SK-N-SH (cell line): Measurements from ENCODE around the gene MYO1D. TPM values are rescaled to one million over a fixed set of nuclear protein-coding genes. Genes with fewer than 3 reads are reported as not detected.
"Not testable (repeated sequence)": the region's sequence is repeated elsewhere in the genome, so short reads cannot be mapped to it uniquely, and the experiment has no call there.

Source experiments
- CTCF ChIA-PET: fragments of 300-600, 350-600 bp; formaldehyde crosslinking; extraction: SDS; loops from one replicate; lab custom pipeline; 2021; lab: Yijun Ruan, JAX
- POLR2A ChIA-PET: fragments of 350-600 bp; sonication (Branson Sonifier 250); formaldehyde crosslinking; extraction: SDS; loops from one replicate; lab custom pipeline; 2020; ENCODE audit warnings: antibody characterized with exemption, inconsistent platforms; lab: Yijun Ruan, JAX
- DNase-seq: peaks from one replicate; pipeline ENCODE4 v3.0.0; 2012
- H2AFZ ChIP-seq: fragments of 200-600 bp; sonication (generic); 2 replicates; pipeline ENCODE4 v1.8.1; 2016; ENCODE audit warnings: antibody characterized with exemption, mild to moderate bottlenecking, low read depth
- H3F3A ChIP-seq: fragments of 200-600 bp; sonication (generic); replicated peaks from 2 replicates; pipeline ENCODE3; 2016; ENCODE audit warnings: antibody characterized with exemption, mild to moderate bottlenecking; ENCODE audit not compliant: insufficient read depth
- H3K27ac ChIP-seq, 2 experiments: fragments of 200-500 bp in 1 of 2; fragments of 200-600 bp in 1 of 2; sonication (Bioruptor generic) in 1 of 2; sonication (generic), shearing (Covaris generic) in 1 of 2; 2 replicates each; pipeline versions ENCODE4 v1.5.1 to v1.6.1; 2014 to 2016; ENCODE audit warnings: low read depth in 2 of 2, inconsistent platforms in 1 of 2, low read length in 1 of 2, mild to moderate bottlenecking in 1 of 2, mixed read lengths in 1 of 2
- H3K27me3 ChIP-seq: fragments of 200-600 bp; sonication (generic), shearing (Covaris generic); 2 replicates; pipeline ENCODE4 v1.6.1; 2016; ENCODE audit warnings: mixed run types; ENCODE audit not compliant: insufficient read depth
- H3K36me3 ChIP-seq, 2 experiments: fragments of 200-500 bp in 1 of 2; fragments of 200-600 bp in 1 of 2; sonication (Bioruptor generic) in 1 of 2; sonication (generic) in 1 of 2; replicated peaks in 1 of 2; 2 replicates each; pipeline versions ENCODE3 to v1.5.1; 2014 to 2016; ENCODE audit warnings: low read length in 1 of 2, mild to moderate bottlenecking in 1 of 2; ENCODE audit not compliant: insufficient read depth in 2 of 2, control insufficient read depth in 1 of 2
- H3K4me1 ChIP-seq, 2 experiments: fragments of 200-500 bp in 1 of 2; fragments of 200-600 bp in 1 of 2; sonication (Bioruptor generic) in 1 of 2; sonication (generic), shearing (Covaris generic) in 1 of 2; 2 replicates each; pipeline versions ENCODE4 v1.5.1 to v1.6.1; 2014 to 2016; ENCODE audit warnings: low read depth in 1 of 2, low read length in 1 of 2, mixed run types in 1 of 2; ENCODE audit not compliant: insufficient read depth in 2 of 2, control insufficient read depth in 1 of 2
- H3K4me2 ChIP-seq: fragments of 200-600 bp; sonication (generic), shearing (Covaris generic); 2 replicates; pipeline ENCODE4 v1.6.1; 2017; ENCODE audit warnings: mixed run types
- H3K4me3 ChIP-seq, 2 experiments: fragments of 200-500 bp in 1 of 2; fragments of 200-600 bp in 1 of 2; sonication (Bioruptor generic) in 1 of 2; sonication (generic), shearing (Covaris generic) in 1 of 2; 2 replicates each; pipeline versions ENCODE4 v1.5.1 to v1.8.1; 2014 to 2016; ENCODE audit warnings: low read depth in 2 of 2, inconsistent platforms in 1 of 2, low read length in 1 of 2, mild to moderate bottlenecking in 1 of 2, mixed read lengths in 1 of 2, moderate library complexity in 1 of 2
- H3K79me2 ChIP-seq: fragments of 200-600 bp; sonication (generic); 2 replicates; pipeline ENCODE4 v1.8.1; 2017; ENCODE audit warnings: mild to moderate bottlenecking; ENCODE audit not compliant: insufficient read depth
- H3K9ac ChIP-seq: fragments of 200-600 bp; sonication (generic); 2 replicates; pipeline ENCODE4 v1.6.1; 2017; ENCODE audit warnings: mixed run types
- H3K9me2 ChIP-seq: fragments of 200-600 bp; sonication (generic); 2 replicates; pipeline ENCODE4 v1.6.1; 2017; ENCODE audit warnings: mixed run types
- H3K9me3 ChIP-seq: fragments of 200-600 bp; sonication (generic); 2 replicates; pipeline ENCODE4 v1.6.1; 2017; ENCODE audit warnings: mixed run types, mild to moderate bottlenecking, moderate library complexity
- H4K20me1 ChIP-seq: fragments of 200-600 bp; sonication (generic); 2 replicates; pipeline ENCODE4 v1.6.1; 2017; ENCODE audit warnings: mild to moderate bottlenecking, mixed run types; ENCODE audit not compliant: insufficient read depth
- FOXM1 ChIP-seq: IDR thresholded peaks from 2 replicates; pipeline ENCODE4 v1.4.0; 2012; ENCODE audit warnings: low read depth, mild to moderate bottlenecking
- JUND ChIP-seq: IDR thresholded peaks from 2 replicates; pipeline ENCODE4 v1.4.0; 2012
- MAX ChIP-seq: IDR thresholded peaks from 2 replicates; pipeline ENCODE4 v1.4.0; 2012; ENCODE audit warnings: low read depth
- NRF1 ChIP-seq: IDR thresholded peaks from 2 replicates; pipeline ENCODE4 v1.6.1; 2012; ENCODE audit warnings: low read depth, mild to moderate bottlenecking, low read length
- RAD21 ChIP-seq: IDR thresholded peaks from 2 replicates; pipeline ENCODE4 v1.6.1; 2012; ENCODE audit warnings: mild to moderate bottlenecking, low read length
- SIN3A ChIP-seq: IDR thresholded peaks from 2 replicates; pipeline ENCODE4 v1.6.1; 2012; ENCODE audit warnings: low read depth, mild to moderate bottlenecking, low read length, moderate library complexity, borderline replicate concordance
- SMC3 ChIP-seq: IDR thresholded peaks from 2 replicates; pipeline ENCODE4 v1.6.1; 2012; ENCODE audit warnings: low read depth, low read length, improper control_type of control experiment
- TEAD4 ChIP-seq: IDR thresholded peaks from 2 replicates; pipeline ENCODE4 v1.4.0; 2012; ENCODE audit warnings: mild to moderate bottlenecking, borderline replicate concordance; ENCODE audit not compliant: insufficient read depth
- YY1 ChIP-seq: IDR thresholded peaks from 2 replicates; pipeline ENCODE4 v1.4.0; 2012; ENCODE audit warnings: low read depth, mild to moderate bottlenecking
- WGBS: methylation state at CpG from one replicate; pipeline ENCODE4 v1.1.6; 2017; ENCODE audit warnings: low lambda C conversion rate; 5-methylcytosine and 5-hydroxymethylcytosine counted together
- polyA plus RNA-seq, 3 experiments: library from polyadenylated mRNA; depleted of rRNA; stranded (reverse); fragments of >200 nt; gene quantifications; 2 replicates each; pipeline ENCODE4 v1.2.3, GENCODE V29; 2012
- TF ChIP-seq, protein P1 (sequence below): IDR thresholded peaks from 2 replicates; pipeline ENCODE4 v1.6.1; 2012; ENCODE audit warnings: mild to moderate bottlenecking, low read depth, low read length, moderate library complexity
- TF ChIP-seq, protein P2 (sequence below): IDR thresholded peaks from 2 replicates; pipeline ENCODE4 v1.4.0; 2012; ENCODE audit warnings: low read depth, borderline replicate concordance

The MYO1D gene
- polyA plus RNA-seq, 1 of the 3 experiments (the other 2 are of a cell fraction), result 20.4 TPM

DNA sequence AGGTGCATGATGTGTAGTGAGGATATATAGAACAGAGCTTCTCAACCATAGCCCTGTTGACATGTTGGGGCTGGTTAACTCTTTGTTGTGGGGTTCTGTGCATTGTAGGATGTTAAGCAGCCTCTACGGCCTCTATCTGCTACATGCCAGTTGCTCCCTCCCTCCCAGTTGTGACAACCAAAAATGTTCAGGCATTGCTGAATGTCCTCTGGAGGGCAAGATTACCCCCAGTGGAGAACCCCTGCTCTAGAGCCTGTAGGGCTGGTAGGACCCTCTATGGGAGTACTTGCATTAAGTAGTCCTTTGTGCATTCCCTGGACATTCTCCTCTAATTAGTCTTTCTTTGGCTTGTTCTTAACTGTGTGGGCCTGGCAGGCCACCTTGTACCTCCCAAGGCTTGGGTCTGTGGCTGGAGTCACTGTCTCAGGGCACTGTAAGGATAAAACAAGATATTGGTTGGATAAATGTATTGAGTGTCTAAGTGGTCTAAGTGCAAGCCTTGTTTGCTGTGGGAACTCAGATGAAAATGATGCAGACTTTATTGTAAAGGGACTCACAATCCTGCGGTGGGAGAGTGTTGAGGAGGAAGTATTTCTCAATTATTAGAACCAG, 19.8 kb upstream of the MYO1D start:
- TF ChIP-seq, protein P1, sequence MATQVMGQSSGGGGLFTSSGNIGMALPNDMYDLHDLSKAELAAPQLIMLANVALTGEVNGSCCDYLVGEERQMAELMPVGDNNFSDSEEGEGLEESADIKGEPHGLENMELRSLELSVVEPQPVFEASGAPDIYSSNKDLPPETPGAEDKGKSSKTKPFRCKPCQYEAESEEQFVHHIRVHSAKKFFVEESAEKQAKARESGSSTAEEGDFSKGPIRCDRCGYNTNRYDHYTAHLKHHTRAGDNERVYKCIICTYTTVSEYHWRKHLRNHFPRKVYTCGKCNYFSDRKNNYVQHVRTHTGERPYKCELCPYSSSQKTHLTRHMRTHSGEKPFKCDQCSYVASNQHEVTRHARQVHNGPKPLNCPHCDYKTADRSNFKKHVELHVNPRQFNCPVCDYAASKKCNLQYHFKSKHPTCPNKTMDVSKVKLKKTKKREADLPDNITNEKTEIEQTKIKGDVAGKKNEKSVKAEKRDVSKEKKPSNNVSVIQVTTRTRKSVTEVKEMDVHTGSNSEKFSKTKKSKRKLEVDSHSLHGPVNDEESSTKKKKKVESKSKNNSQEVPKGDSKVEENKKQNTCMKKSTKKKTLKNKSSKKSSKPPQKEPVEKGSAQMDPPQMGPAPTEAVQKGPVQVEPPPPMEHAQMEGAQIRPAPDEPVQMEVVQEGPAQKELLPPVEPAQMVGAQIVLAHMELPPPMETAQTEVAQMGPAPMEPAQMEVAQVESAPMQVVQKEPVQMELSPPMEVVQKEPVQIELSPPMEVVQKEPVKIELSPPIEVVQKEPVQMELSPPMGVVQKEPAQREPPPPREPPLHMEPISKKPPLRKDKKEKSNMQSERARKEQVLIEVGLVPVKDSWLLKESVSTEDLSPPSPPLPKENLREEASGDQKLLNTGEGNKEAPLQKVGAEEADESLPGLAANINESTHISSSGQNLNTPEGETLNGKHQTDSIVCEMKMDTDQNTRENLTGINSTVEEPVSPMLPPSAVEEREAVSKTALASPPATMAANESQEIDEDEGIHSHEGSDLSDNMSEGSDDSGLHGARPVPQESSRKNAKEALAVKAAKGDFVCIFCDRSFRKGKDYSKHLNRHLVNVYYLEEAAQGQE, result no peak
- TF ChIP-seq TEAD4 (no peak), SIN3A (no peak)
- DNase-seq, result no peak
- H3K79me2 ChIP-seq, result no peaks in the 10 kb centered on the region
- no peak overlapping the region for H3K9ac ChIP-seq
- no peak overlapping the region for H2AFZ ChIP-seq
- no peaks in the 10 kb centered on the region; a peak in 1 of 4 replicates for H3K4me1 ChIP-seq
- H3K27ac ChIP-seq, result no peak overlapping the region
- POLR2A ChIA-PET, result no interaction called here
- CTCF ChIA-PET, result interaction anchor here (1.2 to 3.9 kb wide), 4 partner anchors 13 to 37 kb away, joined by 3 to 15 read pairs (median 12); partner anchors contain the start of gene MYO1D
- no peaks in the 10 kb centered on the region for H3K9me2 ChIP-seq
- H3K9me3 ChIP-seq, result peaks cover 5% of the 10 kb centered on the region
- no peak overlapping the region for H3K4me3 ChIP-seq
- H3F3A ChIP-seq, result no peaks in the 10 kb centered on the region
- no peaks in the 10 kb centered on the region for H4K20me1 ChIP-seq
- 67% methylated on average over 2 of the region's 2 CpGs for WGBS
- H3K27me3 ChIP-seq, result no peaks in the 10 kb centered on the region; the same call in 1 of the 2 replicates
- H3K4me2 ChIP-seq, result no peak overlapping the region
- no peaks in the 10 kb centered on the region for H3K36me3 ChIP-seq

- H3K79me2 ChIP-seq, result no peaks in the 10 kb centered on the region
- ChIA-PET CTCF (interaction anchor here (2.5 kb wide), 1 partner anchor 111 kb away, joined by 8 read pairs; no protein-coding TSS in a partner anchor), POLR2A (no interaction called here)
- no peak overlapping the region for H3K27ac ChIP-seq
- no peaks in the 10 kb centered on the region for H3F3A ChIP-seq
- no peaks in the 10 kb centered on the region for H3K9me2 ChIP-seq
- WGBS, result 55% methylated on average over 4 of the region's 4 CpGs
- H2AFZ ChIP-seq, result no peak overlapping the region
- no peaks in the 10 kb centered on the region for H4K20me1 ChIP-seq
- H3K27me3 ChIP-seq, result no peaks in the 10 kb centered on the region
- no peak for DNase-seq
- no peak overlapping the region for H3K9ac ChIP-seq
- no peaks in the 10 kb centered on the region for H3K36me3 ChIP-seq
- H3K9me3 ChIP-seq, result no peaks in the 10 kb centered on the region
- no peak overlapping the region for H3K4me3 ChIP-seq
- H3K4me2 ChIP-seq, result no peak overlapping the region
- TF ChIP-seq FOXM1, result no peak
- TF ChIP-seq SMC3, result no peak
- TF ChIP-seq, protein P2, sequence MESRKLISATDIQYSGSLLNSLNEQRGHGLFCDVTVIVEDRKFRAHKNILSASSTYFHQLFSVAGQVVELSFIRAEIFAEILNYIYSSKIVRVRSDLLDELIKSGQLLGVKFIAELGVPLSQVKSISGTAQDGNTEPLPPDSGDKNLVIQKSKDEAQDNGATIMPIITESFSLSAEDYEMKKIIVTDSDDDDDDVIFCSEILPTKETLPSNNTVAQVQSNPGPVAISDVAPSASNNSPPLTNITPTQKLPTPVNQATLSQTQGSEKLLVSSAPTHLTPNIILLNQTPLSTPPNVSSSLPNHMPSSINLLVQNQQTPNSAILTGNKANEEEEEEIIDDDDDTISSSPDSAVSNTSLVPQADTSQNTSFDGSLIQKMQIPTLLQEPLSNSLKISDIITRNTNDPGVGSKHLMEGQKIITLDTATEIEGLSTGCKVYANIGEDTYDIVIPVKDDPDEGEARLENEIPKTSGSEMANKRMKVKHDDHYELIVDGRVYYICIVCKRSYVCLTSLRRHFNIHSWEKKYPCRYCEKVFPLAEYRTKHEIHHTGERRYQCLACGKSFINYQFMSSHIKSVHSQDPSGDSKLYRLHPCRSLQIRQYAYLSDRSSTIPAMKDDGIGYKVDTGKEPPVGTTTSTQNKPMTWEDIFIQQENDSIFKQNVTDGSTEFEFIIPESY, result no peak
- no peak for TF ChIP-seq JUND
- no peak for TF ChIP-seq RAD21
- no peak for TF ChIP-seq MAX
- no peak for TF ChIP-seq NRF1
- no peak for TF ChIP-seq YY1
- no peaks in the 10 kb centered on the region; a peak in 1 of 4 replicates for H3K4me1 ChIP-seq
These were observed 17.3 kb upstream of the MYO1D start for GRCh38 chr17:32894245-32894644.

DNA sequence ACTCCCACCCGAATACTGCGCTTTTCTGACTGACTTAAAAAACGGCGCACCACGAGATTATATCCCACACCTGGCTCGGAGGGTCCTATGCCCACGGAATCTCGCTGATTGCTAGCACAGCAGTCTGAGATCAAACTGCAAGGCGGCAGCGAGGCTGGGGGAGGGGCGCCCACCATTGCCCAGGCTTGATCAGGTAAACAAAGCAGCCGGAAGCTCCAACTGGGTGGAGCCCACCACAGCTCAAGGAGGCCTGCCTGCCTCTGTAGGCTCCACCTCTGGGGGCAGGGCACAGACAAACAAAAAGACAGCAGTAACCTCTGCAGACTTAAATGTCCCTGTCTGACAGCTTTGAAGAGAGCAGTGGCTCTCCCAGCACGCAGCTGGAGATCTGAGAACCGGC, 10.5 kb upstream of the MYO1D start:
- H3F3A ChIP-seq, H3K4me1 ChIP-seq, H4K20me1 ChIP-seq, H3K4me2 ChIP-seq, H3K9me2 ChIP-seq, H3K36me3 ChIP-seq, POLR2A ChIA-PET, H3K79me2 ChIP-seq, H3K27ac ChIP-seq, DNase-seq, H3K9ac ChIP-seq, H3K9me3 ChIP-seq, H3K4me3 ChIP-seq, H2AFZ ChIP-seq, H3K27me3 ChIP-seq: not testable (repeated sequence)
- no CpG with 5 or more reads among the region's 14 CpGs for WGBS
- CTCF ChIA-PET, result interaction anchor here (2.5 kb wide), 1 partner anchor 10 kb away, joined by 19 read pairs; the partner anchor contains the start of gene MYO1D
